Right atrium auricular region (tissue), 2 donors: Measurements from ENCODE around the gene CPNE5. TPM values are rescaled to one million over a fixed set of nuclear protein-coding genes. Genes with fewer than 3 reads are reported as not detected.

Source experiments
- DNase-seq: peaks from one replicate; pipeline ENCODE4 v3.0.0-alpha.2; 2019; ENCODE audit warnings: low spot score
- H3K27ac ChIP-seq, 2 donors: fragments of 200-600 bp; sonication (generic); 1 replicate in 1 of 2; 2 replicates in 1 of 2; pipeline ENCODE4 v1.5.1; 2016 to 2019
- H3K27me3 ChIP-seq, 2 donors: fragments of 200-600 bp; sonication (generic); one replicate each; pipeline versions ENCODE4 v1.5.1 to v1.6.0; 2017 to 2019
- H3K36me3 ChIP-seq: fragments of 200-600 bp; sonication (generic); one replicate; pipeline ENCODE4 v1.5.1; 2016
- H3K4me1 ChIP-seq, 2 donors: fragments of 200-600 bp; sonication (generic); one replicate each; pipeline versions ENCODE4 v1.5.1 to v1.6.0; 2017 to 2019
- H3K4me3 ChIP-seq, 2 donors: fragments of 200-600 bp; sonication (generic); 1 replicate in 1 of 2; 2 replicates in 1 of 2; pipeline ENCODE4 v1.5.1; 2017 to 2019; ENCODE audit warnings: mild to moderate bottlenecking in 1 of 2, moderate library complexity in 1 of 2
- H3K9me3 ChIP-seq, 2 donors: fragments of 200-600 bp; sonication (generic); one replicate each; pipeline ENCODE4 v1.5.1; 2019
- total RNA-seq, 2 donors: library from RNA; depleted of rRNA; stranded (reverse); fragments of >200 nt; gene quantifications; one replicate each; pipeline ENCODE4 v1.1.0, GENCODE V29; 2016
- TF ChIP-seq, protein P1 (sequence below), 2 donors: fragments of 200-600 bp; sonication (generic); IDR thresholded peaks; one replicate each; pipeline ENCODE4 v1.5.1; 2019; ENCODE audit warnings: antibody characterized with exemption in 2 of 2

CPNE5 gene
- total RNA-seq, 2 donors from 2014 or later, result 36.7 to 47.4 TPM

DNA sequence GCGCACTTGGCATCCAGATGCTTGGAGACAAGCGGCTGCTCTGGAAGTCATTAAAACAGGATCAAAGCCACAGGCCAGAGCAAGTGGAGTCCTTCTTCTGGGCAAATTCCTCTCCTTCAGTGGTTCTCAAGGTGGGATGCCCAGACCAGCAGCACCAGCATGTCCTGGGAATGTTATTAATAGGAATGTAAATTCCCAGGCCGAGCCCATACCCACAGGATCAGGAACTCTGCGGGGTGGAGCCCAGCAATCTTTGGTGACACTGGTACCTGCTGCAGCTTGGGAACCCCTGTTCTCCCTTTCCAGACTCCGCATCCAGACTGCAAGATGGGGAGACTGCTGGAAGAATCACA, 44.6 kb downstream of the CPNE5 start:
- Histone ChIP-seq H3K9me3 (no peaks in the 10 kb centered on the region), H3K4me3 (no peak overlapping the region), H3K36me3 (peaks cover 21% of the 10 kb centered on the region), H3K27me3 (no peaks in the 10 kb centered on the region), H3K4me1 (peaks cover 0 to 13% of the 10 kb centered on the region in 2 donors), H3K27ac (no peak overlapping the region)
- TF ChIP-seq, protein P1, sequence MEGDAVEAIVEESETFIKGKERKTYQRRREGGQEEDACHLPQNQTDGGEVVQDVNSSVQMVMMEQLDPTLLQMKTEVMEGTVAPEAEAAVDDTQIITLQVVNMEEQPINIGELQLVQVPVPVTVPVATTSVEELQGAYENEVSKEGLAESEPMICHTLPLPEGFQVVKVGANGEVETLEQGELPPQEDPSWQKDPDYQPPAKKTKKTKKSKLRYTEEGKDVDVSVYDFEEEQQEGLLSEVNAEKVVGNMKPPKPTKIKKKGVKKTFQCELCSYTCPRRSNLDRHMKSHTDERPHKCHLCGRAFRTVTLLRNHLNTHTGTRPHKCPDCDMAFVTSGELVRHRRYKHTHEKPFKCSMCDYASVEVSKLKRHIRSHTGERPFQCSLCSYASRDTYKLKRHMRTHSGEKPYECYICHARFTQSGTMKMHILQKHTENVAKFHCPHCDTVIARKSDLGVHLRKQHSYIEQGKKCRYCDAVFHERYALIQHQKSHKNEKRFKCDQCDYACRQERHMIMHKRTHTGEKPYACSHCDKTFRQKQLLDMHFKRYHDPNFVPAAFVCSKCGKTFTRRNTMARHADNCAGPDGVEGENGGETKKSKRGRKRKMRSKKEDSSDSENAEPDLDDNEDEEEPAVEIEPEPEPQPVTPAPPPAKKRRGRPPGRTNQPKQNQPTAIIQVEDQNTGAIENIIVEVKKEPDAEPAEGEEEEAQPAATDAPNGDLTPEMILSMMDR (IDR thresholded peaks at IDR 0.05), result no peak
- DNase-seq, result no peak

DNA sequence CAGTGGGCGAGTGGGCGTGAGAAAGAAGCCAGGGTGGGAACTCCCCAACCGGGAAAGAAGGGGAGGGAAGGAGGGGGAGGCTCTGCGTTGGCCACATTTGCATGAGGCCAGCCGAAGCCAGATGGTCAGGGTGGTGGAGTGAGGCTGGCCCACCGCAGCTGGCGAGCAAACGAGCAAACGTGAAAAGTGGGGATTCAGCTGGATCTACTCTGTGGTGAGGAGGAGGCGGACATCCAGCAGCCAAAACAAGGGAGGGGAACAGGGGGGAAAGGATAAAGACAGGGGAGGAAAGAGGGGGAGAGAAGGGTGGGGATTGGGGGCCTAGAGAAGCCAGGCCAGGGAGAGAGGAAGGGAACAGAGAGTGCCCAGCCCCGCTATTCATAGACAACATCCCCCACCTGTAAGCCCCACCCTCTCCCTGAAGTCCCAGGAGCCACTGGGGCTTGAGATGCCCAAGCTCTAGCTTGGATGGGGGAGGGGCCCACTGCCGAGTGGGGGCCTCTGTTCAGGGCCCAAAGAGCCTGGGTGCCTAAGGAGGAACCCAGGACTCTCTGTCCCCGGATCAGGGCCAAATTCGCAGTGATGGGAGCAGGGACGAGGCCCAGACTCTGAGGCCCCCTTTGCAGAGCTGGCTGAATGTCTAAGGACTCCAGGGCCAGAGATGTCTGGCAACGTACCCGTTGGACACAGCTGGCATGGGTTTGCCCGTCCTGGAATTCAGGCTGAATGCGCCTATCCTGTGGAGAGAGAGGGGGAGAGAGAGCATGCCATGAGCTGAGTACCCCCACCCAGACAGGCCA, 45.1 kb downstream of the CPNE5 start:
- no peak for DNase-seq

GRCh38 chr6:36793296-36793912, 45.8 kb downstream of the CPNE5 start:
- DNase-seq, result no peak
- H3K27ac ChIP-seq, result no peak overlapping the region
- peaks cover 16% of the 10 kb centered on the region for H3K36me3 ChIP-seq
- no peaks in the 10 kb centered on the region for H3K9me3 ChIP-seq
- no peak overlapping the region for H3K4me3 ChIP-seq
- TF ChIP-seq, protein P1 (IDR thresholded peaks at IDR 0.05), result no peak
- no peaks in the 10 kb centered on the region for H3K27me3 ChIP-seq
- H3K4me1 ChIP-seq, result peaks cover 0 to 19% of the 10 kb centered on the region in 2 donors

More for the DNA sequence above, 45.1 kb downstream of the CPNE5 start:
- H3K36me3 ChIP-seq, result peaks cover 21% of the 10 kb centered on the region
- H3K4me1 ChIP-seq, result peaks cover 0 to 15% of the 10 kb centered on the region in 2 donors
- H3K27ac ChIP-seq, result no peak overlapping the region
- H3K9me3 ChIP-seq, result no peaks in the 10 kb centered on the region
- H3K27me3 ChIP-seq, result no peaks in the 10 kb centered on the region
- no peak overlapping the region for H3K4me3 ChIP-seq
- TF ChIP-seq, protein P1 (IDR thresholded peaks at IDR 0.05), result no peak

DNA sequence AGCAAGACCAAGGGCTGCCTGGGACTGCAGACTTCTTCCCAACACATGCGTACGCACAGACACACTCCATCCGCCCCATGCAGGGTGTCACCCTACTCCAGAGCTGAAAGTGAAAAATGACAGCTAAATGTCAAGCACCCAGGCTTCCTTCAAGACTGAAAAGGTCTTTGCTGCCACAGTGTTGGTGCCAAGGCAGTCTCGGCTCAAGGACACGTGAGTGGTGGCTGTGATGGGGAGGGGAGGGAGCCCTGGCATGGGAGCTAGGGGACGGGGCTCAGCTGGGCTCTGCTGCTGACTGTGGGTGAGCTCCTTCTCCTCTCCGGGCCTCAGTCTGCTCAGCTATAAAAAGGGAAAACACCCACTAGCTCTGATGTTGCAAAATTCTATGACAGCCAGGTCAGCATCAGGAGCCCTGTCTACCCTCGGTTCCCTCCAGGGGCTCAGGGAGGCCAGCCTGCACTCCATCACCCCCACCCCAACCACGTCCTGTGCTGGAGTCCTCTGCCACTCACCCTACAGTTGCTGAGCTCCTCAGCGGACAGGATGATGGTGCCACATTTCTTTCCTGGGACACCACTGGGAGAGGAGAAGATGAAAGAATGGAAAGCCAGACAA, 47.6 kb downstream of the CPNE5 start:
- H3K36me3 ChIP-seq, result no peaks in the 10 kb centered on the region
- TF ChIP-seq, protein P1 (IDR thresholded peaks at IDR 0.05), result no peak
- no peak overlapping the region for H3K27ac ChIP-seq
- no peak overlapping the region for H3K4me3 ChIP-seq
- H3K4me1 ChIP-seq, result peaks cover 0 to 19% of the 10 kb centered on the region in 2 donors
- no peak for DNase-seq
- H3K9me3 ChIP-seq, result no peaks in the 10 kb centered on the region
- H3K27me3 ChIP-seq, result no peaks in the 10 kb centered on the region

DNA sequence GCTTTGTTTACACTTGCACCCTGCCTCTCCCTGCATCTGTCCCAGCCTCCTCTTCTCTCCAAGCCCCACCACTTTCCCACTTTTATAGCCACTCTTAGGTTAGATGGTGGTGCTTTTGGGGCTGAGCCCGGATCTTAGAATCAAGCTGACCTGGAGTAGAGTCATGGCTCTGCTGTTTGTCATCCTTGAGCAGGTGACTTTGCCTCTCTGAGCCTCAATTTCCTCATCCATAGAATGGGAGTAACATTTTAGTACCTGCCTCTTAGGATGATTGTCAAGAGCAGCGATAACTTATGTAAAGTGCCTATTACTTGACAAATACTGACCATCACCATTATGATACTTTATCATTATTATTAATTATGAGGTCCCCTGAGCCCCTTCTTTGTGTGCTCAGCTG, 48.2 kb downstream of the CPNE5 start:
- Histone ChIP-seq H3K36me3 (no peaks in the 10 kb centered on the region), H3K27ac (no peak overlapping the region), H3K4me3 (no peak overlapping the region), H3K4me1 (peaks cover 0 to 19% of the 10 kb centered on the region in 2 donors), H3K9me3 (no peaks in the 10 kb centered on the region), H3K27me3 (no peaks in the 10 kb centered on the region)
- TF ChIP-seq, protein P1 (IDR thresholded peaks at IDR 0.05), result no peak
- no peak for DNase-seq
